CMK (cell line): Measurements from ENCODE around the gene TFCP2.

Source experiments
- DNase-seq: peaks from one replicate; pipeline ENCODE4 v3.0.0-alpha.2; 2010; ENCODE audit warnings: low read depth

The TFCP2 gene

GRCh38 chr12:51197736-51198567, 25.0 kb upstream of the TFCP2 start:
- DNase-seq = no peak

DNA sequence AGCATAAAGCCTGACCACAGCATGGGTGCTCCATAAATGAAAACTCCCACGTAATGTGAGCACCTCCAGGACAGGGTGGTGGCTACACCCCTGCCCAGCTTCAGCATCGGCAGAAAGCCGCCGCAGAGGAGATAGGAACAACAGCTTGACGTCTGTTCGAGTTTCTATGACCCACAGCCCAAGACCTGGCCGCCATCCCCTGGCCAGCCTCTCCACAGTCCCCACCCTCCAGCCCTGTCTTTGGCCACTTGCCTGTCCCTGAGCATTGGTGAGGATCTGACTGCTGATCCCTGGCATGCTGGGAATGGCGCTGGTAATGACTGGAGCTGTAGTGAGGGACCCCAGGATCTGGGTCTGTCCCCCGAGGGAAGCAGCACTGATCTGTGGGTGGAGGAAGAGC, 23.6 kb upstream of the TFCP2 start:
- DNase-seq = no peak

DNA sequence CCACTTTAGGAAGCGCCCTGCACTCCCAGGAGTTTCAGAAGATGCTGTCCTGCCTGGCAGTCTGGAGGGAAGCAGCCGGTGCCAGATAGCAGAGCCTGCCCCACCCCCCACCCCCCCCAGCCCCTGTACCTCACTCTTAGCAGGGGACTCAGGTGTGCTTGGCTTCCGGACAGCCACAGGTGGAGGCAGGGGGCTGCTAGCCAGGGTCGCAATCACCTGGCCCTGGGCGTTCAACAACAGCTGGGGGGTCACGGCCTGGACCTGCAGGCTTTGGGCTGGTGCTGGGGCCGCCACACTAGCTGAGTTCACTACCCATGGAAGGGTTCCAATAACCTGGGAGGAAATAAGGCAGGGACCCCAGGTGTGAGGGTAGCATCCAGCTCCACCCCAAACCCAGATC, 22.9 kb upstream of the TFCP2 start:
- DNase-seq = no peak

DNA sequence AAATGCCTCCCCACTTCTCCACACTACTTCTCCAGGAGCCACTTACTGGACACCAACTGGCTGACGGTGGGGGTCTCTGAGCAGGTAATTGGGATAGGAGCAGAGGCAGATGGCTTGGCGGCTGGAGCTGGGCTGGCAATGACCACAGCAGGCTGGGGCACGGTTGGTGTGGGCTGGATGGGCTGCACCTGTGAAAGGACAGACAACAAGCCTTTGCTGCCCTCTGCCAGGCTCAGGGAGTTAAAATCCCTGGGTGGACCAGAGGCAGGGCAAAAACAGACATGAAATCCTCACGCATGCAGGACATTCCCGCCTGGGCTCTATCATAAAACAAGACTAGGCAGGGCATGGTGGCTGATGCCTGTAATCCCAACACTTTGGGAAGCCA, 19.3 kb upstream of the TFCP2 start:
- DNase-seq = no peak

DNA sequence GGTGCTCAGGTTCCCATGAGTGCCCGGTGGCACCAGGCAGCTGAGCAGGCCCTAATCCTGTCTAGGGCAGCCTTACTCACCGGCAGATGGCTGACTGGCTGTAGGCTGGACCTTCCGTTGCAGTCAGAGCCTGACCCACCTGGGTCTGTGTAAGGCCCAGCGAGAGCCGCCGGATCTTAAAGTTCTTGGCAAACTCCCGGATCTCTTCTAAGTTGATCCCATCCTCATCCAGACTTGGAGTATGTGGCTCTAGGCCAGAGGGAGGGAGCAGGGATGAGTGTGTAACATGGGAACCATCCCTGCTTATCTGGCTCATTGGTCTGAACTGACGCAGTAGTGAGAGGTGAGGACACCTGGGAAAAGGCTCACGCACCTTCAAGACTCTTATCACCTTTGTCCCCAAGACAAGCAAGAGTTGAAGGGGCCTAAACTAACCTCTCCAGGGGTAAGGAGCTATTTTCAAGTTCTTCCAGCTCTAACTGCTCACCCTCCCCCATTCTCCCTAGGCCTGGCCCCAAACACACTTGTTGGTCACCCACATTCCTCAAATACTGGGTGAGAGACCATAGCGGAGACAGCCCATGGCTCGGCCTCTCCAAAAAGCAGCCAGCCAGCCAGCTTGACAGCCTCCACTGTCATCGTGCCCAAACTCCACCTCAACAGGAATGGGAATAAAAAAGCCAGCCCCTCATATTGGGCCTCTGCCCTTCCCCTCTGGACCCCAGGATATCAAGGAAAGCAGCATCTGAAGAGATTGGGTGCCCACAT, 18.8 kb upstream of the TFCP2 start:
- no peak for DNase-seq

DNA sequence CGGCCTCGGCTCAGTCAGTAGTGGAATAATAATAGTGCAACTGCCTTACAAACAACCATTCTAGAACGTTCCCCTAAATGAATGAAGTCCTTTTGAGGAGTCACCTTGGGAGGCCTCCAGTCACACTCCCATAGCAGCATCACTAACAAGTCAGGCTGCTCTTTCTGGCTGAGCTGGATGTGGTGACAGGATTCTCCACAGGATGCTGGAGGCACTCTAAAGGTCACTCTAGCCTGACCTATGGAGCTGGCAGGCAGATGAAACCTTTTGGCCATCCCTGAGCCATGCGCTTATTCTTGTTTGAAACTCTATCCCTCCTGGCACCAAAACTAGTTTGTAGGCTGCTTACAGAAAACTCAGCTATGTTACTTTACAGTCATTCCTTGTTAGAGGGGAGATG, 17.9 kb upstream of the TFCP2 start:
- DNase-seq = no peak

- DNase-seq = no peak
Measured at GRCh38 chr12:51189790-51190355, 16.9 kb upstream of the TFCP2 start.

- DNase-seq = no peak
Measured at GRCh38 chr12:51188359-51189051, 15.6 kb upstream of the TFCP2 start.

DNA sequence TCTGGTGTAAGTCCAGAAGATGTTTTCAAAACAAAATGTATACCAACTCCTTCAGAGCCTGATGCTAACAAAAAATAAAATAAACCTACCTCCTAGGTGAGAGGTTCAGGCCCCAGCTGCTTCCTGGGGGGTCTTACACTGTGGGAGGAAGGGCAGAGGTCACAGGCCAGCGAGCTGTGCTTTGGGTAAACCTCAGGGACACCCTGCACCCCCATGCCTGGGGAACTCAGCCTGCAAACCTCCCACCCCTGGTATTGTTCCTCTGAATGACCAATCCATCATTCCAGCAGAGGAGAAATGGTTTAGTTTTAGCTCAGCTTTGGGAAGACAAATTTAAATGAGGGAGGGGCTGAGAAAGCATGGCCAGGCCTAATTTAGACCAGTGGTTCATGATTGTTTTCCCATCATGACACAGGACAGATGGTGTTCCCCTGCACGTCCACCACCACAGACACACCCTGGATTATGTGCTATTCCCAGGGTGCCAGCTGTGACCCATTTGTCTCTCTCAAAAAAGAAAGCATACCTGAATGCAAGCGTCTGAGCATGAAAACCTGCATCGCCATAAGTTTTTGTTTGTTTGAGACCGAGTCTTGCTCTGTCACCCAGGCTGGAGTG, 14.5 kb upstream of the TFCP2 start:
- no peak for DNase-seq

DNA sequence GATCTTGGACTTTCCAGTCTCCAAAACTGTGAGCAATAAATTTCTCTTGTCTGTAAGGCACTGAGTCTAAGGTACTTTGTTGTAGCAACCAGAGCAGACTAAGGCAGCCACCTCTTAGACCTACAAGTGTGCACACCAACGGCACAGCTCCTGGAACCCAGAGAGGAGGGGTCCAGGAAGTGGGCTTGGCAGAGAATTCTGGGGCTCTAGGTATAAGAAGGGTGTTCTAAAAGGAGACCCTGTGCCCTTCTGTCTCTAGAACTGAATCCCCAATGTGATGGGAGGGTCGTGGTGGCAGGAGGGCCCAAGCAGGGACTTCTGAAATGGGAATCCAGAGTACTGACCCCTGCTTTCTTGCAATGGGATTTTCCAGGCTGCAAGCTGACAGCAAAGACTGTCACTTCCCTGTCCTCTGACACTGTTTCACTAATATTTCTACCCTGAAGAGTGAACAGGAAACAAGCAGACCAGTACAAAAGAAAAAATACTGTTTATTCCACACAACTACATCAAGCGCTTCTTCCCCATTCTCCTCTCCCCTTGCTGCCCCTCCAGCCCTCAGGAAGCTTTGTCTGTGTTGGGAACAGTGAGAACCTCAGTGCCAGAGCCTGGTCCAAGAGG, 13.6 kb upstream of the TFCP2 start:
- no peak for DNase-seq

DNA sequence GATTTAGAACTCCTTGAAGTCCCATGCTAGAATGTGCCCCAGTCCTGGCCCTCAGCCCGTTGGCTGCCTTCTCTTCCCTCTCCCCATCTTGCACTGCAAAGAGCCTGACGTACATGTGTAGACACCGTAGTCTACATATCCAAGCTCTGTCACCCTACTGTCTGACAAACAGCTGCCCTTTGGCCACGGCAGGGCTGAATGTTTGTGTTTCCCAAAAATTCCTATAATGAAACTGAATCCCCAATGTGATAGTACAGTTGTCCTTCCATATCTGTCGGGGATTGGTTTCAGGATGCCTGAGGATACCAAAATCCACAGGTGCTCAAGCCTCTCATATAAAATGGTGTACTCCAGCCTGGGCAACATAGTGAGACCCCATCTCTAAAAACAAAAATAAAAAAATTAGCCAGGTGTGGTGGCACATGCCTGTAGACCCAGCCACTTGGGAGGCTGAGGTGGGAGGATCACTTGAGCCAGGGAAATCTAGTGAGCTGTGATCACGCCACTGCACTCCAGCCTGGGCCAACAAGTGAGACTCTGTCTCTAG, 12.3 kb upstream of the TFCP2 start:
- DNase-seq = no peak

GRCh38 chr12:51183816-51184215, 10.9 kb upstream of the TFCP2 start:
- DNase-seq = no peak

- DNase-seq = no peak
Measured at GRCh38 chr12:51183349-51183748, 10.4 kb upstream of the TFCP2 start.

DNA sequence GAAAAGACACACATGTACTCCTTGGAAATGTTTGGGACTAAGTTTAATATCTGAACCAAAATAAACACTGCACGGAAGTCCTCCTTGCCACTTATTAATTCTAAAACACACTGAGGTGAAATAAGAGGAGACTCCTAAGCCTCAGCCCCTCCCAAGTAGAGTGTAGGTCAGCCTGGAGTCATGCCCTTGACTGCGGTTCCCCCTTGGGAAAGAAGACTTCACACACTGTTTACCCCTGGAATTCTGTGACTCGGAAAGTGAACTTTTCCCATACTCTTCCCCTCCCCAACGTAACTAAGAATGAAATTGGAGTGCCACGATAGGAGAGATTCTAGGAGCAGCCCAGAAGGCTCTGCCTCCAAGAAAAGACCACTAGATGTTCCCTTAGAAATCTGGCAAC, 8.6 kb upstream of the TFCP2 start:
- no peak for DNase-seq

- DNase-seq = no peak
Measured at GRCh38 chr12:51177897-51178296, 5.0 kb upstream of the TFCP2 start.

DNA sequence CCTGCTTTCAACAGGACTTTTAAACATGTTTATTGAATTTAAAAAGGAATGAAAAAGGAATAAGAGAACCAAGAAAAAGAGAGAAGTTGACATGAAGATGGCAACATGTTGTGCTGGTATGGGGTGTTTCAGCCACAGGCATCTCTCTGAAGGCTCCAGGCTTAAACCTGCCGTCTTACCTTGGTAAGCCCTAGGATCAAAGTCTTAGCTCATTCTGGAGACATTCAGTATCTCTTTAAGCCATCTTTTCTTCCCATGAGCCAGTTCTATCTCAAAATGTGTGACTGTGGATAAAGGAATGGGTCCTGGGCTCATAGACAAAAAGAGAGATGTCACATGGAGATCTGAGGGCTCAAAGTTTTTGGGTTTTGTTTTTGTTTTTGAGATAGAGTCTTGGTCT, 1.6 kb upstream of the TFCP2 start:
- no peak for DNase-seq

GRCh38 chr12:51171884-51172514, 936 bp downstream of the TFCP2 start:
- no peak for DNase-seq

DNA sequence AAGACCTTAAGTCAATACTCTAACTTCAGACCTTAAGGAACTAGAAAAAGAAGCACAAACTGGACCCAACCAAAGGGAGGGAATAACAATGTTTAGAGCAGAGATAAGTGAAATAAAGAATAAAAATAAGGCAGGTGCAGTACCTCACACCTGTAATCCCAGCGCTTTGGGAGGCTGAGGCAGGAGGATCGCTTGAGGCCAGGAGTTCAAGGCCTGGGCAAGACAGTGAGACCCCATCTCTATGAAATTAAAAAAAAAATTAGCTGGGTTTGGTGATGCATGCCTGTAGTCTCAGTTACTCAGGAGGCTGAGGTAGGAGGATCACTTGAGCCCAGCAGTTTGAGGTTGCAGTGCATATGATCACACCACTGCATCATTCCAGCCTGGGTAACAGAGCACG, 9.1 kb downstream of the TFCP2 start:
- no peak for DNase-seq

DNA sequence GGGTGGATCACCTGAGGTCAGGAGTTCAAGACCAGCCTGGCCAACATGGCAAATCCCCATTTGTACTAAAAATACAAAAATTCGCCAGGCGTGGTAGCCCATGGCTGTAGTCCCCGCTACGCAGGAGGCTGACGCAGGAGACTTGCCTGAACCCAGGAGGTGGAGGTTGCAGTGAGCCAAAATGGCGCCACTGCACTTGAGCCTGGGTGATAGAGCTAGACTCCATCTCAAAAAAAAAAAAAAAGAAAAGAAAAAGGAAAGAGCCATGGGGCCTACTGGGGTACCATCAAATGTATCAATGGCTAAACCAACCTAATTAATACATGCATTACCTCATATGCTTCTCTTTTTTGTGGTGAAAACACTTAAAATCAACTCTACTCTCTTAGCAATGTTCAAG, 10.7 kb downstream of the TFCP2 start:
- no peak for DNase-seq

- DNase-seq = no peak
Measured at GRCh38 chr12:51160814-51161459, 12.0 kb downstream of the TFCP2 start.
